M059J (cell line): ENCODE measurements around the gene KLHL17. TPM values are rescaled to one million over a fixed set of nuclear protein-coding genes. Genes with fewer than 3 reads are reported as not detected.
"Not testable (repeated sequence)": the region's sequence is repeated elsewhere in the genome, so short reads cannot be mapped to it uniquely, and the experiment has no call there.

Source experiments
- DNase-seq: peaks from one replicate; pipeline ENCODE4 v3.0.0-alpha.2; 2012; ENCODE audit warnings: low read depth
- total RNA-seq: library from RNA; depleted of rRNA; stranded (reverse); fragments of >200 nt; shearing (Covaris generic); gene quantifications from 2 replicates; pipeline ENCODE4 v1.2.3, GENCODE V29; 2014

Gene KLHL17
- total RNA-seq, 1 experiment from 2014 or later: 4.3 TPM

GRCh38 chr1:935751-936231, 24.6 kb upstream of the KLHL17 start:
- no peak for DNase-seq

- DNase-seq: no peak
Observed at GRCh38 chr1:936348-937264, 23.8 kb upstream of the KLHL17 start.

GRCh38 chr1:937521-937920, 22.9 kb upstream of the KLHL17 start:
- DNase-seq: no peak

GRCh38 chr1:938088-938683, 22.2 kb upstream of the KLHL17 start:
- DNase-seq: peak; percentile 94

- no peak for DNase-seq
Observed at GRCh38 chr1:938711-939489, 21.5 kb upstream of the KLHL17 start.

- DNase-seq: no peak
Observed at GRCh38 chr1:939511-940106, 20.8 kb upstream of the KLHL17 start.

GRCh38 chr1:940107-941014, 20.0 kb upstream of the KLHL17 start:
- DNase-seq: peak; percentile 82

GRCh38 chr1:941015-941587, 19.3 kb upstream of the KLHL17 start:
- no peak for DNase-seq

GRCh38 chr1:941588-942383, 18.6 kb upstream of the KLHL17 start:
- DNase-seq: peak; percentile 92

GRCh38 chr1:942411-942821, 18.0 kb upstream of the KLHL17 start:
- DNase-seq: no peak

GRCh38 chr1:942864-943533, 17.4 kb upstream of the KLHL17 start:
- DNase-seq: peak; percentile 76

GRCh38 chr1:943545-944340, 16.6 kb upstream of the KLHL17 start:
- no peak for DNase-seq

- peak; percentile 33 for DNase-seq
Observed at GRCh38 chr1:944341-945325, 15.8 kb upstream of the KLHL17 start.

- peak; percentile 37 for DNase-seq
Observed at GRCh38 chr1:945688-946556, 14.5 kb upstream of the KLHL17 start.

GRCh38 chr1:946811-947210, 13.6 kb upstream of the KLHL17 start:
- DNase-seq: not testable (repeated sequence)

GRCh38 chr1:947958-948357, 12.4 kb upstream of the KLHL17 start:
- no peak for DNase-seq
